K562 (cell line): ENCODE measurements around the gene NR5A2. TPM values are rescaled to one million over a fixed set of nuclear protein-coding genes. Genes with fewer than 3 reads are reported as not detected.
A peak's percentile ranks its signal among the peaks of the same experiment; 100 is the strongest.

ENCODE experiments used
- ARID2 ChIP-seq: fragments of 450-650 bp; IDR thresholded peaks from 2 replicates; pipeline ENCODE4 v1.6.1; 2017; ENCODE audit warnings: antibody characterized with exemption, mild to moderate bottlenecking
- C11orf30 ChIP-seq: fragments of 450-650 bp; IDR thresholded peaks from 2 replicates; pipeline ENCODE4 v1.6.1; 2016; ENCODE audit warnings: low read depth, mild to moderate bottlenecking
- CBFB ChIP-seq: sonication (generic); formaldehyde crosslinking; IDR thresholded peaks from 2 replicates; pipeline ENCODE4 v1.4.0; 2020; ENCODE audit warnings: mild to moderate bottlenecking, missing genetic modification reagents
- CBX5 ChIP-seq: IDR thresholded peaks from 2 replicates; pipeline ENCODE4 v1.6.1; 2014; ENCODE audit warnings: low read depth, borderline replicate concordance
- CHD1 ChIP-seq: fragments of 200-600 bp; sonication (generic); IDR thresholded peaks from one replicate; pipeline ENCODE4 v1.6.1; 2012; ENCODE audit warnings: mild to moderate bottlenecking, moderate library complexity, low read length, inconsistent platforms
- CHD4 ChIP-seq: fragments of 200-600 bp; sonication (generic); IDR thresholded peaks from 3 replicates; pipeline ENCODE4 v1.6.1; 2012; ENCODE audit warnings: low read depth, mild to moderate bottlenecking, mixed read lengths, low read length, inconsistent platforms; ENCODE audit not compliant: insufficient read depth, insufficient replicate concordance, poor library complexity, severe bottlenecking
- COPS2 ChIP-seq: fragments of 450-650 bp; conservative IDR thresholded peaks from 2 replicates; pipeline ENCODE4 v1.6.1; 2016; ENCODE audit warnings: mild to moderate bottlenecking, moderate library complexity
- DACH1 ChIP-seq: fragments of 450-650 bp; IDR thresholded peaks from 2 replicates; pipeline ENCODE4 v1.6.1; 2018; ENCODE audit not compliant: partially characterized antibody
- ELK1 ChIP-seq: sonication (generic); formaldehyde crosslinking; IDR thresholded peaks from 2 replicates; pipeline ENCODE4 v1.8.1; 2022; ENCODE audit warnings: missing genetic modification reagents
- ERF ChIP-seq: fragments of 450-650 bp; formaldehyde crosslinking; IDR thresholded peaks from 2 replicates; pipeline ENCODE4 v1.4.0; 2020; ENCODE audit warnings: mild to moderate bottlenecking, mixed read lengths
- FOXK1 ChIP-seq: sonication (generic); formaldehyde crosslinking; IDR thresholded peaks from 2 replicates; pipeline ENCODE4 v1.8.0; 2022; ENCODE audit warnings: missing genetic modification reagents, mild to moderate bottlenecking, borderline replicate concordance
- HDAC8 ChIP-seq: fragments of 450-650 bp; IDR thresholded peaks from 2 replicates; pipeline ENCODE4 v1.6.1; 2016; ENCODE audit warnings: mild to moderate bottlenecking, missing genetic modification characterization, moderate library complexity, missing compliant biosample characterization
- HNRNPK ChIP-seq: fragments of 200-400 bp; formaldehyde crosslinking; IDR thresholded peaks from one replicate; pipeline ENCODE4 v1.6.1; 2018; ENCODE audit warnings: mild to moderate bottlenecking, low read depth, low read length; ENCODE audit not compliant: poor library complexity, severe bottlenecking
- LARP7 ChIP-seq: fragments of 450-650 bp; IDR thresholded peaks from 2 replicates; pipeline ENCODE4 v1.6.1; 2016
- NFATC3 ChIP-seq: fragments of 450-650 bp; IDR thresholded peaks from 2 replicates; pipeline ENCODE4 v1.6.1; 2017; ENCODE audit warnings: mild to moderate bottlenecking
- NFIC ChIP-seq: fragments of 450-650 bp; IDR thresholded peaks from 2 replicates; pipeline ENCODE4 v1.6.1; 2017; ENCODE audit warnings: mild to moderate bottlenecking, inconsistent platforms
- NFYB ChIP-seq: IDR thresholded peaks from 2 replicates; pipeline ENCODE4 v1.6.1; 2011; ENCODE audit warnings: mild to moderate bottlenecking, moderate library complexity; ENCODE audit not compliant: insufficient read length; ENCODE audit errors: extremely low read depth
- NR0B1 ChIP-seq: fragments of 450-650 bp; IDR thresholded peaks from one replicate; pipeline ENCODE4 v1.6.1; 2018; ENCODE audit warnings: mild to moderate bottlenecking, moderate library complexity; ENCODE audit not compliant: partially characterized antibody
- NR4A1 ChIP-seq, 2 experiments: fragments of 250-450 bp in 1 of 2; fragments of 450-650 bp in 1 of 2; sonication (Bioruptor Pico) in 1 of 2; IDR thresholded peaks; 2 replicates each; pipeline versions ENCODE4 v1.4.0 to v1.6.1; 2016 to 2020; ENCODE audit warnings: mild to moderate bottlenecking in 2 of 2, missing compliant biosample characterization in 1 of 2, missing genetic modification characterization in 1 of 2, moderate library complexity in 1 of 2
- POLR3G ChIP-seq: IDR thresholded peaks from 2 replicates; pipeline ENCODE4 v1.6.1; 2011; ENCODE audit not compliant: insufficient read length, insufficient replicate concordance; ENCODE audit errors: extremely low read depth
- TRIM25 ChIP-seq: fragments of 450-650 bp; IDR thresholded peaks from 2 replicates; pipeline ENCODE4 v1.7.0; 2016; ENCODE audit warnings: borderline replicate concordance
- ZBED1 ChIP-seq: IDR thresholded peaks from 2 replicates; pipeline ENCODE4 v1.6.1; 2014
- ZNF143 ChIP-seq: sonication (generic); formaldehyde crosslinking; IDR thresholded peaks from 2 replicates; pipeline ENCODE4 v1.9.0; 2022; ENCODE audit warnings: mild to moderate bottlenecking, missing genetic modification reagents
- ZNF146 ChIP-seq: IDR thresholded peaks from one replicate; pipeline ENCODE4 v1.6.1; 2018; ENCODE audit warnings: missing compliant biosample characterization; ENCODE audit not compliant: unreplicated experiment
- ZNF174 ChIP-seq: fragments of 250-450 bp; sonication (Bioruptor Pico); IDR thresholded peaks from 2 replicates; pipeline ENCODE4 v1.4.0; 2020; ENCODE audit warnings: mild to moderate bottlenecking
- ZNF354B ChIP-seq: fragments of 250-450 bp; sonication (Bioruptor Pico); IDR thresholded peaks from 2 replicates; pipeline ENCODE4 v1.4.0; 2020
- polyA plus RNA-seq, 8 experiments: library from polyadenylated mRNA; depleted of rRNA in 4 of 8; stranded (reverse) in 5 of 8; unstranded in 3 of 8; fragments of >200 nt; fragmentation: Nextera tagmentation in 2 of 8; fragmentation: Illumina TruSeq in 1 of 8; extraction: Ambion mirVana in 2 of 8; extraction: Trizol in 1 of 8; gene quantifications; 2 replicates each; pipeline versions ENCODE4 v1.2.1 to v1.2.3, GENCODE V29; 2011 to 2014; ENCODE audit warnings: inconsistent platforms in 1 of 8, missing spikeins in 1 of 8
- total RNA-seq, 7 experiments: library from RNA; depleted of rRNA in 6 of 7; stranded (reverse); fragments of >200 nt in 6 of 7; fragmentation: Illumina TruSeq in 2 of 7; extraction: Trizol in 2 of 7; gene quantifications; 2 replicates each; pipeline versions ENCODE4 v1.2.1 to v1.2.3, GENCODE V29; 2011 to 2021; ENCODE audit warnings: low replicate concordance in 1 of 7

NR5A2 gene
- total and polyA plus RNA-seq, 9 of the 15 experiments (the other 6 are each of a cell fraction or from before 2014, with no cell fraction given) = 0.13 to 0.40 (median 0.29) TPM

- TF ChIP-seq DACH1 (no peak), ZBED1 (no peak), C11orf30 (peak; percentile 100), HDAC8 (tag) (no peak), HNRNPK (no peak), CBX5 (no peak), ZNF174 (CRISPR knock-in tag) (no peak), NFYB (no peak), ERF (CRISPR knock-in tag) (no peak), CHD1 (no peak), CHD4 (no peak), COPS2 (no peak), CBFB (no peak), FOXK1 (CRISPR knock-in tag) (no peak), NFATC3 (no peak), ZNF143 (CRISPR knock-in tag) (no peak), ELK1 (CRISPR knock-in tag) (no peak), ARID2 (no peak), ZNF146 (CRISPR knock-in tag) (no peak), NR0B1 (no peak), POLR3G (no peak), NR4A1 (CRISPR knock-in tag; IDR thresholded peaks at IDR 0.05) (no peak), NR4A1 (tag; IDR thresholded peaks at IDR 0.05) (no peak), LARP7 (no peak), TRIM25 (no peak), ZNF354B (CRISPR knock-in tag) (no peak), NFIC (peak; percentile 73)
Observed at GRCh38 chr1:200226268-200226968, 198.9 kb downstream of the NR5A2 start (continued).
